Naive thymus-derived CD8-positive, alpha-beta T cell (primary cell): Measurements from ENCODE around the gene TNKS1BP1. TPM values are rescaled to one million over a fixed set of nuclear protein-coding genes. Genes with fewer than 3 reads are reported as not detected.

ENCODE experiments used
- ATAC-seq, 2 donors: fragments of 150-1000 bp; cut with Tn5 transposase in 1 of 2; sonication (Bioruptor Pico), chemical (Tn5 transposase) in 1 of 2; 1 replicate in 1 of 2; 2 replicates in 1 of 2; pipeline ENCODE4 v1.10.0; 2021; ENCODE audit warnings: mild to moderate bottlenecking in 2 of 2, moderate library complexity in 2 of 2
- POLR2A ChIA-PET: fragments of 350-600 bp; sonication (Branson Sonifier 250); formaldehyde crosslinking; loops from one replicate; lab custom pipeline; 2021; ENCODE audit warnings: antibody characterized with exemption; lab: Charles Lee
- DNase-seq, 10 donors: peaks; one replicate each; pipeline versions ENCODE4 v3.0.0 to v3.0.0-alpha.2; 2020 to 2022
- H3K27ac Mint-ChIP-seq, 10 donors: one replicate each; pipeline ENCODE4 v1.8.0; 2020 to 2022; ENCODE audit warnings: mild to moderate bottlenecking in 10 of 10, mixed read lengths in 10 of 10, moderate library complexity in 4 of 10, inconsistent platforms in 1 of 10
- H3K27me3 Mint-ChIP-seq, 5 donors: one replicate each; pipeline ENCODE4 v1.8.0; 2021 to 2022; ENCODE audit warnings: mixed read lengths in 5 of 5
- H3K36me3 Mint-ChIP-seq, 3 donors: one replicate each; pipeline ENCODE4 v1.8.0; 2020 to 2022; ENCODE audit warnings: mixed read lengths in 3 of 3, mild to moderate bottlenecking in 2 of 3, inconsistent platforms in 1 of 3
- H3K4me1 Mint-ChIP-seq, 4 donors: one replicate each; pipeline ENCODE4 v1.8.0; 2021 to 2022; ENCODE audit warnings: mixed read lengths in 4 of 4
- H3K4me3 Mint-ChIP-seq, 10 donors: one replicate each; pipeline ENCODE4 v1.8.0; 2020 to 2022; ENCODE audit warnings: mild to moderate bottlenecking in 10 of 10, mixed read lengths in 10 of 10, moderate library complexity in 6 of 10, inconsistent platforms in 1 of 10
- H3K9me3 Mint-ChIP-seq, 9 donors: one replicate each; pipeline ENCODE4 v1.8.0; 2020 to 2022; ENCODE audit warnings: mixed read lengths in 9 of 9, mild to moderate bottlenecking in 3 of 9, inconsistent platforms in 1 of 9, moderate library complexity in 1 of 9
- polyA plus RNA-seq, 3 donors: library from polyadenylated mRNA; unstranded; fragments of 300-500 nt; fragmentation: Illumina TruSeq; gene quantifications; one replicate each; pipeline ENCODE4 v1.2.3, GENCODE V29; 2021
- total RNA-seq, 8 experiments: library from RNA in 2 of 8; stranded (reverse) in 2 of 8; gene quantifications; one replicate each; pipeline ENCODE4 v1.2.3 and lab custom pipeline; 2021 to 2026

Gene TNKS1BP1, protein sequence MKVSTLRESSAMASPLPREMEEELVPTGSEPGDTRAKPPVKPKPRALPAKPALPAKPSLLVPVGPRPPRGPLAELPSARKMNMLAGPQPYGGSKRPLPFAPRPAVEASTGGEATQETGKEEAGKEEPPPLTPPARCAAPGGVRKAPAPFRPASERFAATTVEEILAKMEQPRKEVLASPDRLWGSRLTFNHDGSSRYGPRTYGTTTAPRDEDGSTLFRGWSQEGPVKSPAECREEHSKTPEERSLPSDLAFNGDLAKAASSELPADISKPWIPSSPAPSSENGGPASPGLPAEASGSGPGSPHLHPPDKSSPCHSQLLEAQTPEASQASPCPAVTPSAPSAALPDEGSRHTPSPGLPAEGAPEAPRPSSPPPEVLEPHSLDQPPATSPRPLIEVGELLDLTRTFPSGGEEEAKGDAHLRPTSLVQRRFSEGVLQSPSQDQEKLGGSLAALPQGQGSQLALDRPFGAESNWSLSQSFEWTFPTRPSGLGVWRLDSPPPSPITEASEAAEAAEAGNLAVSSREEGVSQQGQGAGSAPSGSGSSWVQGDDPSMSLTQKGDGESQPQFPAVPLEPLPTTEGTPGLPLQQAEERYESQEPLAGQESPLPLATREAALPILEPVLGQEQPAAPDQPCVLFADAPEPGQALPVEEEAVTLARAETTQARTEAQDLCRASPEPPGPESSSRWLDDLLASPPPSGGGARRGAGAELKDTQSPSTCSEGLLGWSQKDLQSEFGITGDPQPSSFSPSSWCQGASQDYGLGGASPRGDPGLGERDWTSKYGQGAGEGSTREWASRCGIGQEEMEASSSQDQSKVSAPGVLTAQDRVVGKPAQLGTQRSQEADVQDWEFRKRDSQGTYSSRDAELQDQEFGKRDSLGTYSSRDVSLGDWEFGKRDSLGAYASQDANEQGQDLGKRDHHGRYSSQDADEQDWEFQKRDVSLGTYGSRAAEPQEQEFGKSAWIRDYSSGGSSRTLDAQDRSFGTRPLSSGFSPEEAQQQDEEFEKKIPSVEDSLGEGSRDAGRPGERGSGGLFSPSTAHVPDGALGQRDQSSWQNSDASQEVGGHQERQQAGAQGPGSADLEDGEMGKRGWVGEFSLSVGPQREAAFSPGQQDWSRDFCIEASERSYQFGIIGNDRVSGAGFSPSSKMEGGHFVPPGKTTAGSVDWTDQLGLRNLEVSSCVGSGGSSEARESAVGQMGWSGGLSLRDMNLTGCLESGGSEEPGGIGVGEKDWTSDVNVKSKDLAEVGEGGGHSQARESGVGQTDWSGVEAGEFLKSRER (N-terminal part only)
- 10 to 100 TPM; 18.8 to 20.9 TPM for total RNA-seq
- polyA plus RNA-seq, result 1 to 10 TPM in 2 of 3 donors, under 1 TPM in 1; 0.97 to 6.7 (median 2.5) TPM
- total RNA-seq (lab: John Stamatoyannopoulos, UW), result 17.7 to 68.5 (median 26.8) reads per million in 6 experiments

DNA sequence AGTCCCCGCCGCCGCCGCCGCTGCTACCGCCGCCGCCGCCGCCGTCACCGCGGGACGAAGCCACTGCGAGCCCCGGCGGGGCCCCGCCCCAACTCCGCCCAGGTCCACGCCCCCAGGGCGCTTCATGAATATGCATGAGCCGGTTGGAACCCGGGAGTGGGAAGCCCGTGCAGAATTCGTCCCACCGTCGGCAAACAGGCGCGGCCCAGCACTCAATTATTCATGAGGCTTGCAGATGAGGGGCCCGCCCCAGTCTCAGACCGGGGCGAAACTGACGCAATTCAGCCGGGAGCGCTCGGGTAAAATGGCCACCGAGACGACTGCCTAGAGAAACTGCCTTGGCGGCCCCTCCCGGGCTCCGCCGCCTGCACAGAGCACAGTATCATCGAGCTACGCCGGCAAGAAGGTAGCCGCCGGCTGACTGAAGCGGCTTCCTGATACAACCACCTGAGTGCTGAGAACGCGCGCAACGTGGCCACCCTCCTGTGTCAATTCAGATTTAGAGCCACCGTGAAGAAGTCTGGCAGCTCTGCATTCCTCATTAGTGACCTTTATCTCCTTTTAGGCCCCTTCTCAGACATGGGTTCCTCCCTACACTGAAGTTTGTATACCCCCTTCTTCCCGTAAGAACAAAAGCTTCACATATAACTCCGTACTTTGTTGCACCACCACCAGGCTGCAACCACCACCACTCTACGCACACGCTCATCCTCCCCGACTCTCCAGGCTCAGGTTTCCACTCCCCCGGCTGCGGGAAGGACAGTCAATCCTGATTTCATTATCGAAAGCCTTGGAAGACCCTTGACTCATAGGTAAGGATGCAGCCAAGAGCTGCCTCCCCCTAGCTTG lies at the start of gene TNKS1BP1:
TSS of gene TNKS1BP1 (minus strand) at position 67 of the 849 bp plus-strand sequence. CDS start 3,067 bp downstream, outside the sequence.
- peaks cover 0 to 40% (median 18%) of the 10 kb centered on the region in 3 donors for H3K36me3 Mint-ChIP-seq
- H3K27me3 Mint-ChIP-seq, result no peaks in the 10 kb centered on the region
- peaks cover 39 to 52% (median 43%) of the 10 kb centered on the region in 4 donors for H3K4me1 Mint-ChIP-seq
- H3K27ac Mint-ChIP-seq, result peak within 1 kb of the TSS; percentile 95 to 100 (median 98)
- no peaks in the 10 kb centered on the region for H3K9me3 Mint-ChIP-seq
- POLR2A ChIA-PET, result interaction anchor here (0.8 to 4.8 kb wide), 7 partner anchors 9 to 417 kb away, joined by 3 to 96 read pairs (median 3); partner anchors contain the start of genes P2RX3, SELENOH, SSRP1 and TIMM10
- peak within 1 kb of the TSS; percentile 82 to 95 (median 93) for H3K4me3 Mint-ChIP-seq
- ATAC-seq (peak; percentile 88 to 90), DNase-seq (peak; percentile 77 to 95 (median 86))

DNA sequence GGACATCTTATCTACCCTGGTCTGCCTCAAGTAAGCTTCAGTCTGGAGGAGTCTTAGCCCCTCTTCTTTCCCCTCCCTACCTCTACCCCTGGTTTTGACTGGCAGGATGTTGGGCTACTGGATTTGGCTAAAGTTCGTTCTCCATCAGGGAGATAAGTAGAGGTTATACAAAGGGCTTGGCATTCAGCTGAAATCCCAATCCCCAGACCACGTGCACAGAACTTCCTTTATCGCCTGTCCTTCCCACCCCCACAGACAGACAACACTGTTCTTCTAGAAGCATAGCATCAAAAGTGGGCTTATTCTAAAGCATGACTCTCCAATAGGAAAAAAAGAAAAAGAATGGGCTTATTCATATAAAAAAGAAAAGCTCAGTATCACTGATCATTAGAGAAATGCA lies 48.4 kb upstream of the TNKS1BP1 start:
- POLR2A ChIA-PET, result no interaction called here
- no peaks in the 10 kb centered on the region for H3K4me1 Mint-ChIP-seq
- no peak for ATAC-seq
- DNase-seq, result no peak
- no peaks in the 10 kb centered on the region for H3K9me3 Mint-ChIP-seq
- H3K27ac Mint-ChIP-seq, result no peak overlapping the region
- no peak overlapping the region for H3K4me3 Mint-ChIP-seq
- no peaks in the 10 kb centered on the region for H3K36me3 Mint-ChIP-seq
- peaks cover 3 to 15% (median 11%) of the 10 kb centered on the region in 5 donors for H3K27me3 Mint-ChIP-seq

DNA sequence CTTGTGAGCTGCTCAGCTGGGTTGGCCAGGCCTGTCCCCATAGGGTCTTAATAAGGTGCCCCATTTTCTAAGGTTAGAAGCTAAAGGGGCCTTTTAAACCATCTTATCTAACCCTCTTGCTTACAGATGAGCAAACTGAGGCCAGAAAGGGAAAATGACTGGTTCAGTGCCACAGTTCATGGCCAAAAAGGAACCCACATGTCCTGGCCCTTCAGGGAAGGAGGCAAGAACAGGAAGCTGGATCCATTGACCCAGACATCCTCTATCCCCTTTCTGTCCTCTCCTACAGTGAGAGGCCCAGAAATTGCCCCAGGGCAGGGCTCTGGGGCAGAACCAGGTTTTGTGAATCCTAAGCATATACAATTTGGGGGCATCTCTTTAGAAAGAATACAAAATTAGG lies 46.2 kb upstream of the TNKS1BP1 start:
- H3K27me3 Mint-ChIP-seq, result peaks cover 0 to 2% (median 0%) of the 10 kb centered on the region in 5 donors
- no peak overlapping the region for H3K4me3 Mint-ChIP-seq
- no peak overlapping the region for H3K27ac Mint-ChIP-seq
- POLR2A ChIA-PET, result no interaction called here
- no peaks in the 10 kb centered on the region for H3K4me1 Mint-ChIP-seq
- no peaks in the 10 kb centered on the region for H3K9me3 Mint-ChIP-seq
- H3K36me3 Mint-ChIP-seq, result no peaks in the 10 kb centered on the region
- no peak for ATAC-seq
- no peak for DNase-seq

DNA sequence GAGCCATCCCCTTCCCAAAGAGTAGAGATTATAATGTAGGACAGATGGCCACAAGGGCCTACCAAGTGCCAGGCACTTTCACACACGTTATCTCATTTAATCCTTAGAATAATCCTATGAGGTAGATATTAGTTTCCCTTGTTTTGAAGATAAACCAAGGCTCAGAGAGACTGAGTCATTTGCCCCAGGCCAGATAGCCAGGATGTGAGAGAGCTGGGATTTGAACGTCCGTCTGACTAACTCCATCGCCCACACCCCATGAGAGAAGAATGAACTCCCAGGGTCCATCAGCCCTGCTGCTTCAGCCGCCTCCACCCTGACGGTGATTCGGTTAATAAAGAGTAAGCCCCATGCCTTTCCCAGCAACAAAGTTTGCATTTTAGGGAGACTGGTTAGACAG lies 45.5 kb upstream of the TNKS1BP1 start:
- H3K4me3 Mint-ChIP-seq, result no peak overlapping the region
- ATAC-seq, result no peak
- no peaks in the 10 kb centered on the region for H3K36me3 Mint-ChIP-seq
- DNase-seq, result no peak
- POLR2A ChIA-PET, result no interaction called here
- no peaks in the 10 kb centered on the region for H3K4me1 Mint-ChIP-seq
- no peaks in the 10 kb centered on the region for H3K9me3 Mint-ChIP-seq
- peaks cover 0 to 4% (median 0%) of the 10 kb centered on the region in 5 donors for H3K27me3 Mint-ChIP-seq
- no peak overlapping the region for H3K27ac Mint-ChIP-seq

DNA sequence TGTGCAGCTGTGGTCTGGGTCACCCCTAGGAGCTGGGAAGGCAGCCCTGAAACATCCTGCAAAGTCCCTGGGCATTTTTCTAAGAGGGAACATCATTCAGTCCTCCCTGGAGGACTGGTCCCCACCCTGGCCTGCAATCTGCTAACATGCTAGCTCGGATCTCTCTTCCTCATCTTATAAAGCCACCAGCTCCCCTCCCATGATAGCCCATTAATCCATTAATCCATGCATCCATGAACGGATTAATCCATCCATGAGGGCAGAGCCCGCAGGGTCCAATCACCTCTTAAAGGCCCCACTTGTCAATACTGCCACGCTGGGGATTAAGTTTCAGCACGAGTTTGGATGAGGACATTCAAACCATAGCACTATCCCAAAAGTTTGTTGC lies 44.1 kb upstream of the TNKS1BP1 start:
- Mint-ChIP-seq H3K36me3 (no peaks in the 10 kb centered on the region), H3K4me3 (peak overlapping the region in 1 of 10 donors; percentile 29), H3K27ac (peak overlapping the region in 1 of 10 donors; percentile 37), H3K4me1 (no peaks in the 10 kb centered on the region), H3K9me3 (no peaks in the 10 kb centered on the region), H3K27me3 (peaks cover 0 to 4% (median 0%) of the 10 kb centered on the region in 5 donors)
- POLR2A ChIA-PET, result no interaction called here
- no peak for ATAC-seq
- no peak for DNase-seq

DNA sequence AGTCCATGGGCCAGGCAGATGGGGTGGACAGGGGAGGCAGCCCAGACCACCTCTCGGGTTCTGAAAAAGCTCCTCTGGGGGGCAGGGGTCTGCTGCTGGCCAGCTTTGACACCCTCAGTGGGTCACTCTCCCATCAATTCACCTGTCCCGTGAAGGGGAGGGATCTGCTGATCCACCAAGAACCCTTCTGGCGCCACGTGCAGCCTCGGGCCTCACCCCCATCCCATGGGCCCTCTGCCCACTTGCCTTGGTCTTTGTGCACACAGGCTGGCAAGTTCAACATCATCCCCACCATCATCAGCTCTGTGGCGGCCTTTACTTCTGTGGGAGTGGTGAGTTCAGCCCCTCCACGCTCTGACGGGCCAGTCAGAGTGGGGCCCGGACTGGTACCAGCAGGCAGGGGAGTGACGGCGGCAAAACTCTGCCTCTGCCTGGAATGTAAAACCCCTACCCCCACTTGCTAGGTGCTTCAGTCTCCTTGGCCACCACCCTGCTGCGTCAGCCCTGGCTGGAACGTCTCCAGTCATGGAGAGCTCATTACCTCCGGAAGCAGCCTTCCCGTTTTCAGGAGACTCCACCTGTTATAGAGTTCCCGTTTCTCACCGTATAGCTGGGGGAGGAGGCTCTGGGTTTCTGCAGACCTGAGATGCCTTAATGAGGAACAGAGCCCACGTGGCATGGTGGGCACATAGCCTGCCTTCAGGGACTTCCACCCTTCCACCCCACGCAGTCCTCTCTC lies 43.5 kb upstream of the TNKS1BP1 start:
- H3K36me3 Mint-ChIP-seq, result no peaks in the 10 kb centered on the region
- ATAC-seq (no peak), DNase-seq (no peak)
- POLR2A ChIA-PET, result no interaction called here
- H3K27ac Mint-ChIP-seq, result peak overlapping the region in 2 of 10 donors; percentile 9 to 37
- H3K4me1 Mint-ChIP-seq, result no peaks in the 10 kb centered on the region
- peaks cover 0 to 2% (median 0%) of the 10 kb centered on the region in 9 donors for H3K9me3 Mint-ChIP-seq
- peaks cover 0 to 4% (median 0%) of the 10 kb centered on the region in 5 donors for H3K27me3 Mint-ChIP-seq
- H3K4me3 Mint-ChIP-seq, result peak overlapping the region in 1 of 10 donors; percentile 29

DNA sequence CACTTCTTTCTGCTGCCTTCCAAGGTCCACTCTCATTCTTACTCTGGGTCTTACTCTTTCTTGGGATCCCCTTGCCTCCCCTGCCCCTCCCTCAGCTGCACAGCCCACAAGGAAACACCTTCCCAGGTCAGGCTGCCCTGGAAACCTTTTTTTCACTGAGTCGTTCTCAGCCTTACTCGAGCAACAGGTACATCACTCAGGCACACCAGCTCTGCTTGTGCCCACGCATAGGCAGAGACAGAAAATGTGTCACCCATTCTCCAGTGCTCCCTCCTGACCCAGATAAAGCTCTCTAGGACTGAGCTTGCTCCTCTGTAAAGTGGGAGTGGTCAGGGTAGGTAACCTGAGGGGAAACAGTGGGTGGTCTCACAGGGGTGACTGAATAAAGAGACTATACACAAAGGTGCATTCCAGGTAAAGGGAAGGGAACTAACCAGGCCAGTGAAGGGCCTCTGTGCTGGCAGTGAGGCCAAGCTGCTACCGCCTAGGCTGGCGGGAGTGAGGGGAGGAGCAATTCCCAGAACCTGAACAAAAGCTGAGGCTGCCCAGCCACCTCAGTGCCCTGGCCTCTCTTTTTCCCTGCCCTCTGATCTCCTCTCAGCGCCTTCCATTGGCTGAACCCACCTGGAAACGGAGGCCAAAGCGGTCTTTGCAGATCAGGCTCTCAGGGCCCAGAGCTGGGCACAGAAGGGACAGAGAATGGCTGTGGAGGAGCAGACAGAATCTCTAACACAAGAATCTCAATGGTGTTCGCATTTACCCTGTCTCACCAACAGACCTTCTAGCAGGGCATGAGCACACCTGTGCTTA lies 40.3 kb upstream of the TNKS1BP1 start:
- H3K27ac Mint-ChIP-seq, result peak overlapping the region in 1 of 10 donors; percentile 10
- POLR2A ChIA-PET, result interaction anchor here (0.6 kb wide), 1 partner anchor 18 kb away, joined by 6 read pairs; no protein-coding TSS in a partner anchor
- H3K36me3 Mint-ChIP-seq, result no peaks in the 10 kb centered on the region
- DNase-seq (no peak), ATAC-seq (no peak)
- peaks cover 0 to 5% (median 0%) of the 10 kb centered on the region in 9 donors for H3K9me3 Mint-ChIP-seq
- peaks cover 3 to 8% (median 5%) of the 10 kb centered on the region in 5 donors for H3K27me3 Mint-ChIP-seq
- H3K4me1 Mint-ChIP-seq, result no peaks in the 10 kb centered on the region
- no peak overlapping the region for H3K4me3 Mint-ChIP-seq

DNA sequence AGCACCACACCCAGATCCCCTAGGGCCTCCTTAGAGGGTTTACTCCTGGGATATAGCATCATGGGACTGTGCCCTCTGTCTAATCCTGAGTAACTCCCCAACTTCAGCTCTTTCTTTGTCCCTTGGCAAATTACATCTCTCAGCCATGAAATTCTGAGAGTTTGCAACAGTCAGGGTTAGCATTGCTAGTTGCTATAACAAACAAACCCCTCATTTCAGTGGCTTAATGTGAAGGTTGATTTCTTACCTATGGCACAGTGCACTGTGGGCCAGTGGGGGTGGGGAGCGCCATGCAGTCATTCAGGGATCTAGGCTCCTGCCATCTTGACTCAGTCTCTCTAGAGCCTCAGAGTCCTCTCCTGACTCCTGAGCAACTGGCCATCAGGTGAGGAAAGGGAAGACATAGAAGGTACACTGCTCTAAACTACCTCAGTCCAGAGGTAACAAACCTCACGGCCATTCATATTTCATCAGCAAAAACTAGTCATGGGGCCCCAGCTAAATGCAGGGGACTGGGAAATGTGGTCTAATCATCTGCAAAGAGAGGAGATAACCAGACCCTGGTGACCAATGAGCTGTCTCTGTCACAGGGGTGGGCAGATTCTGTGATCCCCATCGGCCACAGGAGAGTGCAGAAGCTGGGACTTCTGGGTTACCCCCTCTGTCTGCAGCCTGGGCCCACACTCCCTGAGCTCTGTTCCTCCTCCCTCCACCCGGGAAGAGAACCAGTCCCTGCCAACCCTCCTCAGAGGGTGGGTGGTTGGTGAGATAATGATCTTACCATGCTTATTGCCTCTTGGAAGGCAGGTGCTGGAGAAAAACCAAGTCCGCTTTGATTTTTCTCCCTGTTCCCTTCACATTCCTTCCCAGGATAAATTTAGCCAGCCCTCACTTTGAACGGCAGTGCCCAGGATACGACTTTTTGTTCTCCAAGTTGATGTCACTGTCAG lies 38.7 kb upstream of the TNKS1BP1 start:
- Mint-ChIP-seq H3K4me1 (no peaks in the 10 kb centered on the region), H3K9me3 (peaks cover 0 to 5% (median 0%) of the 10 kb centered on the region in 9 donors), H3K27me3 (peaks cover 2 to 8% (median 5%) of the 10 kb centered on the region in 5 donors), H3K36me3 (no peaks in the 10 kb centered on the region), H3K27ac (no peak overlapping the region), H3K4me3 (no peak overlapping the region)
- DNase-seq, result no peak
- POLR2A ChIA-PET, result no interaction called here
- ATAC-seq, result no peak

DNA sequence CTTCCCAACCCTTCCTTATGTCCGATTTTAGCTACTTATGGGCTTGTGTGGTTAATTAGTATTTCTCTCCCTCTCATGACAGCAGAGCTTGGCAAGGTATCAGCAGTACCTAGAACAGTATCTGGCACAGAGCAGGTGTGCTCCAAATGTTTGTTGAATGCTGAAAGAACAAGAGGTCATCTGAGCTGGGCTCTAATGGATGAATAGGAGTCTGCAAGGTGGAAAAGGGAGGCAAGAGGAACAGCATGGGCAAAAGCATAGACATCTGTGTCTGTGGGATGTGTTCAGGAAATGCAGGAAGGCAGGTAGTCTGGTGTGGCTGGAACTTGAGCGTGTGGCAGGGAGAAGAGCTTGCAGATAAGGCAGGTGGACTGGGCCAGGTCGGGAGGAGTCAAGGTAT lies 37.2 kb upstream of the TNKS1BP1 start:
- DNase-seq (no peak), ATAC-seq (no peak)
- H3K36me3 Mint-ChIP-seq, result no peaks in the 10 kb centered on the region
- H3K27ac Mint-ChIP-seq, result peak overlapping the region in 1 of 10 donors; percentile 51
- peaks cover 0 to 5% (median 0%) of the 10 kb centered on the region in 9 donors for H3K9me3 Mint-ChIP-seq
- H3K27me3 Mint-ChIP-seq, result peaks cover 2 to 8% (median 5%) of the 10 kb centered on the region in 5 donors
- H3K4me3 Mint-ChIP-seq, result no peak overlapping the region
- H3K4me1 Mint-ChIP-seq, result no peaks in the 10 kb centered on the region
- POLR2A ChIA-PET, result no interaction called here
